ENCODE measurements around the gene NUTF2. TPM values are rescaled to one million over a fixed set of nuclear protein-coding genes. Genes with fewer than 3 reads are reported as not detected.

Gene NUTF2
- polyA plus RNA-seq (2013, experiment 1 of 2) = 230 TPM
- polyA plus RNA-seq (2013, experiment 2 of 2) = 226 TPM

DNA sequence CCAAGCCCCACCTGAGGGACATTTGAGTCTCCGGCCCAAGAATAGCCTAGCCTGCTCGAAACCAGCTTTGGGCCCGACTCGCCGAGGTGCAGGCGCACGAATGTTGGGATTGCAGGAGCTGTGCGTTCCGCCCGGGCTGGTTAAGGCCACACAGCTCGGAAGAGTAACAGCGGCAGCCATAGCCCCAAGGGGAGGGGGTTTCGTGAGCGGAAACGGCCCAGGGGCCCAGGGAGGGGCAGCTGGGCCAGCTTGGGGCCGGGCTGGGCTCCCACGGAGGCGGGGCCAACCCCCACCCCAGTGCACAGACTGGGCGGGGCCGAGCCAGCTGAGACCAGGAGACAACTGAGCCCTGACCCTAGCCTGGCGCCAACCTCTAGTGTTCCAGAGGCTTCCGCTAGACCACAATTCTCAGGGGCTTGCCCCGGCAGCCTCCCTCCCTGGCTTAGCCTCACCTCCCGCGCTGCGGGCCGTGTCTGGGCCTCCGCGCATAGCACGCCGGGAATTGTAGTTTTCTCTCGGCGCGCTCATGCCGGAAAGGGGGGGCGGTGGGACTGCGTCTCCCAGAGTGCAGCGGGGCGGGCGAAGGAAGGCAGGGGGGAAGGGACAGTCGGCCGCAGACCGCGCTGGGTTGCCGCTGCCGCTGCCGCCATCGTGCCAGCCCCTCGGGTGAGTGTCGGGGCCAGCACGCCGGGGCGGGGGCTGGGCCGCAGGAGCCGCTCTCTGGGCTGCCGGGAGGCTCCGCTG lies at the start of gene NUTF2:
Gene NUTF2, plus strand, starts transcription at position 614 of the 744 bp plus-strand sequence. CDS start 18,198 bp downstream, outside the sequence.
- peak within 1 kb of the TSS; percentile 89 for H3K4me2 ChIP-seq (ENCODE audit: low read length, poor library complexity, severe bottlenecking)
- H4K91ac ChIP-seq (ENCODE audit: low read length) = peak within 1 kb of the TSS; percentile 99
- H3K9ac ChIP-seq (ENCODE audit: low read length) = peak within 1 kb of the TSS; percentile 98
- H2BK12ac ChIP-seq (ENCODE audit: low read length in 2 of 2) = peak within 1 kb of the TSS in 1 of 2 experiments; percentile 78
- peak within 1 kb of the TSS; percentile 8 for H2AFZ ChIP-seq (ENCODE audit: low read depth, low read length)
- peak within 1 kb of the TSS; percentile 98 to 99 for H3K4ac ChIP-seq (ENCODE audit: low read depth in 1 of 2, low read length in 2 of 2)
- H3K27me3 ChIP-seq (ENCODE audit: control insufficient read depth in 1 of 2, insufficient read depth in 1 of 2, low read length in 2 of 2) = no peaks in the 10 kb centered on the region
- H3K36me3 ChIP-seq (ENCODE audit: control insufficient read depth in 1 of 2, insufficient read depth in 2 of 2, low read depth in 1 of 2, low read length in 2 of 2) = peaks cover 16 to 17% of the 10 kb centered on the region in 2 experiments
- under 1% methylated on average over 31 of the region's 57 CpGs for WGBS
- no peaks in the 10 kb centered on the region for H3K9me3 ChIP-seq (ENCODE audit: control insufficient read depth, low read length)
- peak within 1 kb of the TSS; percentile 89 for H2BK5ac ChIP-seq (ENCODE audit: low read depth, low read length, poor library complexity, severe bottlenecking)
- peak within 1 kb of the TSS; percentile 62 for H2AK5ac ChIP-seq (ENCODE audit: low read length, severe bottlenecking)
- H3K14ac ChIP-seq (ENCODE audit: low read length in 2 of 2) = peak within 1 kb of the TSS; percentile 83 to 96
- peaks cover 2% of the 10 kb centered on the region for H3K79me1 ChIP-seq (replicated peaks; ENCODE audit: low read length, poor library complexity, severe bottlenecking)
- peak within 1 kb of the TSS; percentile 98 to 99 for H3K18ac ChIP-seq (ENCODE audit: low read depth in 1 of 2, low read length in 2 of 2)
- H2BK120ac ChIP-seq (ENCODE audit: low read depth, low read length) = peak within 1 kb of the TSS; percentile 99
- H2BK15ac ChIP-seq (ENCODE audit: low read depth, poor library complexity, severe bottlenecking) = peak within 1 kb of the TSS; percentile 92
- peaks cover 30% of the 10 kb centered on the region for H3K4me1 ChIP-seq (ENCODE audit: control insufficient read depth, insufficient read depth, low read depth, low read length)
- peak within 1 kb of the TSS; percentile 97 for H3K27ac ChIP-seq (ENCODE audit: low read length, poor library complexity, severe bottlenecking)
- peak; percentile 96 for DNase-seq
- H4K8ac ChIP-seq (ENCODE audit: low read length) = peak within 1 kb of the TSS; percentile 100
- peak within 1 kb of the TSS; percentile 85 to 92 for H3K4me3 ChIP-seq (ENCODE audit: insufficient read depth in 1 of 2, low read depth in 1 of 2, low read length in 2 of 2)
- H3K23ac ChIP-seq (ENCODE audit: low read length in 2 of 2) = peak within 1 kb of the TSS; percentile 78 to 82

DNA sequence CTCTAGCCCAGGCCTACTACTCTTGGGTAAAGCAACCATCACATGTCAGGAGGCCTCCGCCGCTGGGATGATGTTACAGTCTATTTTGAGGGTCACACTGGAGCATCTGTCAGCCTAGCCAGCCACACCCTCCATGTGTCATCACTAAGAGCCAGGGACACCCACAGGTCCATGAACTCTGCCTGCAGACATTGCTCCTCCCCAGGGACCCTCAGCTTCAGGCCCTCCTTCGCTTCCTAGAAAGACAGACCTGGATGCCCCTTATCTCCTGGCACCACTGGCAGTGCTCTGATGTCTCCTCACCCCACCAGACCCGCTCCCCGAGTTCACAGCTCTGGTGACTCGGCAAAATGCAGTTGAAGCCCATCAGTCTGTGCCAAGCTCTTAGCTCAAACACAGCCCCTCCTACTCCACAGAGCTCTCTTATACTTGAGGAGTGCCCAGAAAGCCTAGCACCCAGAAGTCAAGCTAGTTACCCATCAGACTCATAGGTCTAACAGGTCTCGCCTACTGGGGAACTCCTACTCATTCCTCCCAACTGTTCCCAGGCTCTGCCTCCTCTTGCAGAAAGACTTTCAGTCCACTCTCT lies 46.3 kb upstream of the NUTF2 start:
- Histone ChIP-seq H3K4me2 (ENCODE audit: low read length, poor library complexity, severe bottlenecking) (no peak overlapping the region), H3K4ac (ENCODE audit: low read depth in 1 of 2, low read length in 2 of 2) (no peak overlapping the region), H3K4me3 (ENCODE audit: insufficient read depth in 1 of 2, low read depth in 1 of 2, low read length in 2 of 2) (no peak overlapping the region), H2BK15ac (ENCODE audit: low read depth, poor library complexity, severe bottlenecking) (no peak overlapping the region), H3K27ac (ENCODE audit: low read length, poor library complexity, severe bottlenecking) (no peak overlapping the region), H4K8ac (ENCODE audit: low read length) (peak overlapping the region; percentile 31), H3K79me1 (replicated peaks; ENCODE audit: low read length, poor library complexity, severe bottlenecking) (peaks cover 31% of the 10 kb centered on the region), H3K9me3 (ENCODE audit: control insufficient read depth, low read length) (no peaks in the 10 kb centered on the region), H3K27me3 (ENCODE audit: control insufficient read depth in 1 of 2, insufficient read depth in 1 of 2, low read length in 2 of 2) (no peaks in the 10 kb centered on the region), H3K23ac (ENCODE audit: low read length in 2 of 2) (peak overlapping the region in 1 of 2 experiments; percentile 31), H2BK5ac (ENCODE audit: low read depth, low read length, poor library complexity, severe bottlenecking) (no peak overlapping the region), H2AFZ (ENCODE audit: low read depth, low read length) (no peak overlapping the region), H2BK12ac (ENCODE audit: low read length in 2 of 2) (no peak overlapping the region), H3K36me3 (ENCODE audit: control insufficient read depth in 1 of 2, insufficient read depth in 2 of 2, low read depth in 1 of 2, low read length in 2 of 2) (peaks cover 30% of the 10 kb centered on the region in 2 experiments), H2AK5ac (ENCODE audit: low read length, severe bottlenecking) (no peak overlapping the region), H3K9ac (ENCODE audit: low read length) (peak overlapping the region; percentile 58), H2BK120ac (ENCODE audit: low read depth, low read length) (no peak overlapping the region), H3K14ac (ENCODE audit: low read length in 2 of 2) (no peak overlapping the region), H3K18ac (ENCODE audit: low read depth in 1 of 2, low read length in 2 of 2) (no peak overlapping the region), H3K4me1 (ENCODE audit: control insufficient read depth, insufficient read depth, low read depth, low read length) (peaks cover 5% of the 10 kb centered on the region), H4K91ac (ENCODE audit: low read length) (peak overlapping the region; percentile 47)
- 94% methylated on average over 7 of the region's 7 CpGs for WGBS
- peak; percentile 6 for DNase-seq

DNA sequence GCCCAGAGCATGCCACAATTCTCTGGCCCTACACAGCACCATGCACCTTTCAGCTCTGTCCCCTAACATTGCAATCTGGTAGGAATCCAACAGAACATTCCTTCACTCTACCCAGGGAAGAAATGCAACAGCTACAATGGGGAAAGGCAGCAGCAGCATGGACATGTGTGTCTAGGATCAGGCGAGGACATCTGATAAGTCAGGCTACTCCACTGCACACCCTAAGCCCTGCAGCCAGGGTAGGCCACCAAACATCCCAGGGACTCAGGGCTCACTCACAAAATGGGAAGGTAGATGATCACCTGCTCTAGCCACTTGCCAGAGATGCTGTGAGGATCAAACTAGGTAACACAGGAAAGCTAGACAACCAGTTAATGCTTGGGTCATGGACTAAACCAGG lies 45.5 kb upstream of the NUTF2 start:
- H3K4me2 ChIP-seq (ENCODE audit: low read length, poor library complexity, severe bottlenecking) = no peak overlapping the region
- no peaks in the 10 kb centered on the region for H3K9me3 ChIP-seq (ENCODE audit: control insufficient read depth, low read length)
- no peak overlapping the region for H3K18ac ChIP-seq (ENCODE audit: low read depth in 1 of 2, low read length in 2 of 2)
- H4K91ac ChIP-seq (ENCODE audit: low read length) = no peak overlapping the region
- peaks cover 33% of the 10 kb centered on the region for H3K79me1 ChIP-seq (replicated peaks; ENCODE audit: low read length, poor library complexity, severe bottlenecking)
- no peak overlapping the region for H2BK12ac ChIP-seq (ENCODE audit: low read length in 2 of 2)
- no peak overlapping the region for H4K8ac ChIP-seq (ENCODE audit: low read length)
- H3K4ac ChIP-seq (ENCODE audit: low read depth in 1 of 2, low read length in 2 of 2) = no peak overlapping the region
- H2BK5ac ChIP-seq (ENCODE audit: low read depth, low read length, poor library complexity, severe bottlenecking) = no peak overlapping the region
- H3K27ac ChIP-seq (ENCODE audit: low read length, poor library complexity, severe bottlenecking) = no peak overlapping the region
- no peak overlapping the region for H3K23ac ChIP-seq (ENCODE audit: low read length in 2 of 2)
- H3K4me1 ChIP-seq (ENCODE audit: control insufficient read depth, insufficient read depth, low read depth, low read length) = peaks cover 10% of the 10 kb centered on the region
- WGBS = 89% methylated on average over 1 of the region's 1 CpG
- no peak overlapping the region for H3K14ac ChIP-seq (ENCODE audit: low read length in 2 of 2)
- no peak for DNase-seq
- H2AK5ac ChIP-seq (ENCODE audit: low read length, severe bottlenecking) = no peak overlapping the region
- H2BK120ac ChIP-seq (ENCODE audit: low read depth, low read length) = no peak overlapping the region
- H2BK15ac ChIP-seq (ENCODE audit: low read depth, poor library complexity, severe bottlenecking) = no peak overlapping the region
- H3K27me3 ChIP-seq (ENCODE audit: control insufficient read depth in 1 of 2, insufficient read depth in 1 of 2, low read length in 2 of 2) = no peaks in the 10 kb centered on the region
- H3K9ac ChIP-seq (ENCODE audit: low read length) = no peak overlapping the region
- H2AFZ ChIP-seq (ENCODE audit: low read depth, low read length) = no peak overlapping the region
- no peak overlapping the region for H3K4me3 ChIP-seq (ENCODE audit: insufficient read depth in 1 of 2, low read depth in 1 of 2, low read length in 2 of 2)
- peaks cover 30% of the 10 kb centered on the region in 2 experiments for H3K36me3 ChIP-seq (ENCODE audit: control insufficient read depth in 1 of 2, insufficient read depth in 2 of 2, low read depth in 1 of 2, low read length in 2 of 2)

DNA sequence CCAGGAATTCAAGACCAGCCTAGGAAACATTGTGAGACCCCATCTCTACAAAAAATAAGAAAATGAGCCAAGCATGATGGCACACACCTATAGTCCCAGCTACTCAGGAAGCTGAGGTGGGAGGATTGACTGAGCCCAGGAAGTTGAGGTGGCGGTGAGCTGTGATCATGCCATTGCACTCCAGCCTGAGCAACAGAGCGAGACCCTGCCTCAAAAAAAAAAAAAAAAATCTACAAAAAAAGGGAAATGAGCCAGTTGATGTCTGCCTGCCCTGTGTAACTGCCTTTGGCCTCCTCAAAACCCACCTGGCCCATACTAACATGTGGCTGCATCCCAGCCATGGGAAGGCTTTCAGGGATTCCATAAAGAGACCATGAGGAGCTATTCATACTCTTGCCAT lies 44.9 kb upstream of the NUTF2 start:
- H3K14ac ChIP-seq (ENCODE audit: low read length in 2 of 2) = no peak overlapping the region
- H3K79me1 ChIP-seq (replicated peaks; ENCODE audit: low read length, poor library complexity, severe bottlenecking) = peaks cover 27% of the 10 kb centered on the region
- H3K9me3 ChIP-seq (ENCODE audit: control insufficient read depth, low read length) = no peaks in the 10 kb centered on the region
- no peak overlapping the region for H2AFZ ChIP-seq (ENCODE audit: low read depth, low read length)
- no peak overlapping the region for H3K23ac ChIP-seq (ENCODE audit: low read length in 2 of 2)
- H3K4me2 ChIP-seq (ENCODE audit: low read length, poor library complexity, severe bottlenecking) = no peak overlapping the region
- H2BK12ac ChIP-seq (ENCODE audit: low read length in 2 of 2) = no peak overlapping the region
- H2BK5ac ChIP-seq (ENCODE audit: low read depth, low read length, poor library complexity, severe bottlenecking) = no peak overlapping the region
- H3K4me3 ChIP-seq (ENCODE audit: insufficient read depth in 1 of 2, low read depth in 1 of 2, low read length in 2 of 2) = no peak overlapping the region
- no peak overlapping the region for H3K4ac ChIP-seq (ENCODE audit: low read depth in 1 of 2, low read length in 2 of 2)
- no peak overlapping the region for H3K9ac ChIP-seq (ENCODE audit: low read length)
- no peak overlapping the region for H4K8ac ChIP-seq (ENCODE audit: low read length)
- no peak overlapping the region for H2BK15ac ChIP-seq (ENCODE audit: low read depth, poor library complexity, severe bottlenecking)
- H3K4me1 ChIP-seq (ENCODE audit: control insufficient read depth, insufficient read depth, low read depth, low read length) = peaks cover 10% of the 10 kb centered on the region
- no peak overlapping the region for H3K18ac ChIP-seq (ENCODE audit: low read depth in 1 of 2, low read length in 2 of 2)
- H4K91ac ChIP-seq (ENCODE audit: low read length) = no peak overlapping the region
- WGBS = 100% methylated on average over 2 of the region's 2 CpGs
- no peak overlapping the region for H2BK120ac ChIP-seq (ENCODE audit: low read depth, low read length)
- H3K36me3 ChIP-seq (ENCODE audit: control insufficient read depth in 1 of 2, insufficient read depth in 2 of 2, low read depth in 1 of 2, low read length in 2 of 2) = peaks cover 30% of the 10 kb centered on the region in 2 experiments
- no peak overlapping the region for H2AK5ac ChIP-seq (ENCODE audit: low read length, severe bottlenecking)
- no peak overlapping the region for H3K27ac ChIP-seq (ENCODE audit: low read length, poor library complexity, severe bottlenecking)
- no peak for DNase-seq
- H3K27me3 ChIP-seq (ENCODE audit: control insufficient read depth in 1 of 2, insufficient read depth in 1 of 2, low read length in 2 of 2) = no peaks in the 10 kb centered on the region
